AG09309 (cell line): ENCODE measurements around the gene SPON1.
"Not testable (repeated sequence)": the region's sequence is repeated elsewhere in the genome, so short reads cannot be mapped to it uniquely, and the experiment has no call there.

Experiments used
- DNase-seq: peaks from one replicate; pipeline ENCODE4 v3.0.0-alpha.2; 2010; ENCODE audit warnings: low read depth
- H3K4me3 ChIP-seq: 2 replicates; pipeline ENCODE4 v1.5.1; 2011; ENCODE audit warnings: mild to moderate bottlenecking, low read depth, low read length, moderate library complexity; ENCODE audit not compliant: control insufficient read depth
- TF ChIP-seq, protein P1 (sequence below): IDR thresholded peaks from 2 replicates; pipeline ENCODE4 v1.5.1; 2011; ENCODE audit warnings: mild to moderate bottlenecking, low read depth, low read length, inconsistent platforms; ENCODE audit not compliant: insufficient read depth, control insufficient read depth; ENCODE audit errors: missing control alignments

SPON1 gene

DNA sequence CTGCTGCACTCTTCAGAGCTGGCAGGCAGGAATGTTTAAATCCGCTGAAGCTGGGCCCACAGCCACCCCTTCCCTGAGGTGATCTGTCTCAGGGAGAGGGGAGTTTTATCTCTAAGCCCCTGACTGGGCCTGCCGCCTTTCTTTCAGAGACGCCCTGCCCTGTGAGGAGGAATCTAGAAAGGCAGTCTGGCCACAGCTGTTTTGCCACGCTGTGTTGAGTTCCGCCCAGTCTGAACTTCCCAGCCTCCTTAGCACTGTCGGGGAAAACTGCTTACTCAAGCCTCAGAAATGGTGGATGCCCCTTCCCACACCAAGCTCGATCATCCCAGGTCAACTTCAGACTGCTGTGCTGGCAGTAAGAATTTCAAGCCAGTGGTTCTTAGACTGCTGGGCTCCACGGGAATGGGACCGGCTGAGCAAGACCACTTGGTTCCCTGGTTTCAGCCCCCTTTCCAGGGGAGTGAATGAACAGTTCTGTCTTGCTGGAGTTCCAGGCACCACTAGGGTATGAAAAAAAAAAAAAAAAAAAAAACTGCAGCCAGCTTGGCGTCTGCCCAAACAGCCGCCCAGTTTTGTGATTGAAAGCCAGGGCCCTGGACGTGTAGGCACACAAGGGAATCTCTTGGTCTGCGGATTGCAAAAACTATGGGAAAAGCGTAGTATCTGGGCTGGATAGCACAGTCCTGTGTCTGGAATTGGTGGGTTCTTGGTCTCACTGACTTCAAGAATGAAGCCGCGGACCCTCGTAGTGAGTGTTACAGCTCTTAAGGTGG is 127.4 kb downstream of the SPON1 start:
- no peak overlapping the region for H3K4me3 ChIP-seq
- DNase-seq, result no peak
- TF ChIP-seq, protein P1, sequence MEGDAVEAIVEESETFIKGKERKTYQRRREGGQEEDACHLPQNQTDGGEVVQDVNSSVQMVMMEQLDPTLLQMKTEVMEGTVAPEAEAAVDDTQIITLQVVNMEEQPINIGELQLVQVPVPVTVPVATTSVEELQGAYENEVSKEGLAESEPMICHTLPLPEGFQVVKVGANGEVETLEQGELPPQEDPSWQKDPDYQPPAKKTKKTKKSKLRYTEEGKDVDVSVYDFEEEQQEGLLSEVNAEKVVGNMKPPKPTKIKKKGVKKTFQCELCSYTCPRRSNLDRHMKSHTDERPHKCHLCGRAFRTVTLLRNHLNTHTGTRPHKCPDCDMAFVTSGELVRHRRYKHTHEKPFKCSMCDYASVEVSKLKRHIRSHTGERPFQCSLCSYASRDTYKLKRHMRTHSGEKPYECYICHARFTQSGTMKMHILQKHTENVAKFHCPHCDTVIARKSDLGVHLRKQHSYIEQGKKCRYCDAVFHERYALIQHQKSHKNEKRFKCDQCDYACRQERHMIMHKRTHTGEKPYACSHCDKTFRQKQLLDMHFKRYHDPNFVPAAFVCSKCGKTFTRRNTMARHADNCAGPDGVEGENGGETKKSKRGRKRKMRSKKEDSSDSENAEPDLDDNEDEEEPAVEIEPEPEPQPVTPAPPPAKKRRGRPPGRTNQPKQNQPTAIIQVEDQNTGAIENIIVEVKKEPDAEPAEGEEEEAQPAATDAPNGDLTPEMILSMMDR, result no peak

DNA sequence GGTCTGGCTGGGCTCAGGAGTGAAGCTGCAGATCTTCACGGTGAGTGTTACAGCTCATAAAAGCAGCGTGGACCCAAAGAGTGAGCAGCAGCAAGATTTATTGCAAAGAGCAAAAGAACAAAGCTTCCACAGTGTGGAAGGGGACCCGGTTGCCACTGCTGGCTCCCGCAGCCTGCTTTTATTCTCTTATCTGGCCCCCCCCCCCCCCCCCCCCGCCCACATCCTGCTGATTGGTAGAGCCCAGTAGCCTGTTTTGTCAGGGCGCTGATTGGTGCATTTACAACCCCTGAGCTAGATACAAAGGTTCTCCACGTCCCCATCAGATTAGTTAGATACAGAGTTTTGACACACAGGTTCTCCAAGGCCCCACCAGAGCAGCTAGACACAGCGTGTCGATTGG is 128.1 kb downstream of the SPON1 start:
- DNase-seq, H3K4me3 ChIP-seq: not testable (repeated sequence)

DNA sequence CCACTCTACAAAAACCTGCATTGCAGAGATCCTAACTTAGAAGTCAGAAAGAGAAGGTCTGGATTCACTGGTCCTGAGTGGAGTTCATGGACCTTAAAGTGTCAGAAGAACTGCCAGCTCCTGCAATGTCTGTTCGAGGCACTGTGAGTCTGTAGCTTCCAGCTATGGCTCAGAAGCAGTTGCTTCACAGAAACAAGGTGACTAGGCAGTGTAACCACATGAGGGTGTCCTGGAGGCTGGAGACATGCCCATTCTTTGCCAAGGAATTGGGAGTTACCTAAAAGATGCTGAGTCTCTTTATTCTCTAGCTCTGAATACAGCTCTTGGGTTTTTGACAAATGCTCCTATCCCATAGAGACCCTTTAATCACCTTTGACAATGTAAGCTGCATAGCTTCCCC is 130.5 kb downstream of the SPON1 start:
- H3K4me3 ChIP-seq, result no peak overlapping the region
- DNase-seq, result no peak
- TF ChIP-seq, protein P1, result no peak

GRCh38 chr11:14094481-14095037 is 132.0 kb downstream of the SPON1 start:
- DNase-seq, result no peak
- TF ChIP-seq, protein P1, result no peak

DNA sequence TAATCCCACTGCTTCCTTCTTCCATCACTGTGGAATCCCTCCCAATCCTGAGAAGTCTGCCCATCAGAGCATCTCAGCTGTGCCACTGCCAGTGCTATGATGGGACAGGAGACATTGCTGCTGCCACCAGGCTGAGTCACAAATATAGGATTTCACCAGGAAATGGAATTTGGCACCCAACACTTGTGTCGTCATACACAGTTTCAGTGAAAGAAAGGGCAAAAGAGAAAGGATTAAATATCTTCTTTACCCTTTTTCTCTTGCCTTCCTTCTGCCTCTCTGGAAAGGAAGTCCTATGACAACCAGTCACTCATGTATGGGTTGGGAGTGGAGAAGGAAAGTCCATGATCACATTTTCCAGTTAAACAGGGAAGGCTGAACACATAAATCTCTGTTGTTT is 133.4 kb downstream of the SPON1 start:
- DNase-seq, result no peak
- H3K4me3 ChIP-seq, result no peak overlapping the region
- TF ChIP-seq, protein P1, result no peak

More at GRCh38 chr11:14094481-14095037, 132.0 kb downstream of the SPON1 start:
- no peak overlapping the region for H3K4me3 ChIP-seq

DNA sequence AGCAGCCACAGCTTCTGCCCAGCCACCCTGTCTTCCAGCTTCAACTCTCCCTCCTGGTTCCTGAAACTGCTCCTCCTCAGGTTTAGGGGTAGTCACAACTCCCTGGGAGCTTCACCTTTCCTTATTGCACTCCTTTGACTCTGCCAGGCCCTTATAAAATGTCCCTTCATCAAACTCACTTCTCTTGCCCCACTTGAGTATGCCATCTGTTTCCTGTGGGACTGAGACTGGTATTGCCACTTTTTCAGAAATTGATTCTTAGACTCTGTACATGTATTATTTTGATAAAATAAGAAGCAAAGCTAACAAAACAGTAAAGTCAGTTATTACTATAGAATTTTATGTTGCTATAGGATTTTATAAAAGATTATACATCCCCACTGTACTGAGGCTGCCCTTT is 134.1 kb downstream of the SPON1 start:
- TF ChIP-seq, protein P1, result no peak
- no peak overlapping the region for H3K4me3 ChIP-seq
- DNase-seq, result no peak

GRCh38 chr11:14101388-14101787 is 138.9 kb downstream of the SPON1 start:
- H3K4me3 ChIP-seq, result no peak overlapping the region
- TF ChIP-seq, protein P1, result no peak
- DNase-seq, result no peak
